HepG2 (cell line): Measurements from ENCODE around the gene TSGA10IP. TPM values are rescaled to one million over a fixed set of nuclear protein-coding genes. Genes with fewer than 3 reads are reported as not detected.

ENCODE experiments used
- ARNT2 ChIP-seq: sonication (generic); formaldehyde crosslinking; IDR thresholded peaks from 2 replicates; pipeline ENCODE4 v1.8.0; 2022; ENCODE audit warnings: mild to moderate bottlenecking, low read depth, missing genetic modification reagents, moderate library complexity
- FOSL1 ChIP-seq: sonication (generic); formaldehyde crosslinking; IDR thresholded peaks from 2 replicates; pipeline ENCODE4 v1.9.0; 2021; ENCODE audit warnings: missing genetic modification reagents, borderline replicate concordance
- FOXP1 ChIP-seq, 2 experiments: fragments of 450-650 bp in 1 of 2; IDR thresholded peaks; 2 replicates each; pipeline ENCODE4 v1.6.1; 2017 to 2018; ENCODE audit warnings: antibody characterized with exemption in 1 of 2
- GPN1 ChIP-seq: sonication (generic); formaldehyde crosslinking; IDR thresholded peaks from 2 replicates; pipeline ENCODE4 v1.5.1; 2020; ENCODE audit warnings: missing genetic modification reagents, borderline replicate concordance
- ISX ChIP-seq: sonication (generic); formaldehyde crosslinking; conservative IDR thresholded peaks from 2 replicates; pipeline ENCODE4 v1.5.0; 2020; ENCODE audit warnings: missing genetic modification reagents
- MEF2D ChIP-seq: sonication (generic); formaldehyde crosslinking; IDR thresholded peaks from 2 replicates; pipeline ENCODE4 v1.5.1; 2020; ENCODE audit warnings: mild to moderate bottlenecking, missing genetic modification reagents
- MEIS2 ChIP-seq: sonication (generic); formaldehyde crosslinking; IDR thresholded peaks from 2 replicates; pipeline ENCODE4 v1.9.0; 2021; ENCODE audit warnings: mild to moderate bottlenecking, missing genetic modification reagents
- NRL ChIP-seq: sonication (generic); formaldehyde crosslinking; IDR thresholded peaks from 2 replicates; pipeline ENCODE4 v1.5.0; 2020; ENCODE audit warnings: missing genetic modification reagents, mild to moderate bottlenecking, moderate library complexity, borderline replicate concordance
- POLR2A ChIP-seq, 2 experiments: IDR thresholded peaks; 2 replicates each; pipeline ENCODE4 v1.6.1; 2011; ENCODE audit warnings: low read depth in 2 of 2, low read length in 2 of 2, mild to moderate bottlenecking in 1 of 2, moderate library complexity in 1 of 2; ENCODE audit not compliant: insufficient read depth in 1 of 2
- RNF219 ChIP-seq: sonication (generic); formaldehyde crosslinking; IDR thresholded peaks from 2 replicates; pipeline ENCODE4 v1.5.0; 2020; ENCODE audit warnings: mild to moderate bottlenecking, missing genetic modification reagents
- SIN3A ChIP-seq: IDR thresholded peaks from 2 replicates; pipeline ENCODE4 v1.6.1; 2011; ENCODE audit warnings: low read depth, mild to moderate bottlenecking, control low read depth, low read length, borderline replicate concordance
- TRIM24 ChIP-seq: sonication (generic); formaldehyde crosslinking; IDR thresholded peaks from 2 replicates; pipeline ENCODE4 v1.8.0; 2022; ENCODE audit warnings: mild to moderate bottlenecking, missing genetic modification reagents
- ZBTB34 ChIP-seq: sonication (generic); formaldehyde crosslinking; IDR thresholded peaks from 2 replicates; pipeline ENCODE4 v1.8.0; 2022; ENCODE audit warnings: mild to moderate bottlenecking, missing genetic modification reagents
- ZBTB38 ChIP-seq: sonication (generic); formaldehyde crosslinking; IDR thresholded peaks from 2 replicates; pipeline ENCODE4 v1.5.1; 2020; ENCODE audit warnings: mild to moderate bottlenecking, missing genetic modification reagents
- ZNF180 ChIP-seq: sonication (generic); formaldehyde crosslinking; IDR thresholded peaks from 2 replicates; pipeline ENCODE4 v1.4.0; 2020; ENCODE audit warnings: low read depth, missing genetic modification reagents, borderline replicate concordance
- ZNF350 ChIP-seq: sonication (generic); formaldehyde crosslinking; IDR thresholded peaks from 2 replicates; pipeline ENCODE4 v1.4.0; 2020; ENCODE audit warnings: mild to moderate bottlenecking, low read depth, missing genetic modification reagents, borderline replicate concordance
- ZNF607 ChIP-seq: sonication (generic); formaldehyde crosslinking; IDR thresholded peaks from 2 replicates; pipeline ENCODE4 v1.5.1; 2020; ENCODE audit warnings: missing genetic modification reagents, mild to moderate bottlenecking, borderline replicate concordance
- ZNF746 ChIP-seq: sonication (generic); formaldehyde crosslinking; IDR thresholded peaks from 2 replicates; pipeline ENCODE4 v1.8.0; 2022; ENCODE audit warnings: mild to moderate bottlenecking, missing genetic modification reagents
- ZNF766 ChIP-seq: sonication (generic); formaldehyde crosslinking; IDR thresholded peaks from 2 replicates; pipeline ENCODE4 v1.5.0; 2020; ENCODE audit warnings: missing genetic modification reagents, borderline replicate concordance
- polyA plus RNA-seq, 8 experiments: library from polyadenylated mRNA; depleted of rRNA in 3 of 8; stranded (reverse) in 7 of 8; unstranded in 1 of 8; fragments of >200 nt; fragmentation: Illumina TruSeq in 4 of 8; extraction: Trizol in 4 of 8; gene quantifications; 2 replicates each; pipeline versions ENCODE4 v1.2.1 to v1.2.3, GENCODE V29; 2011 to 2016; ENCODE audit warnings: low read depth in 4 of 8, missing spikeins in 1 of 8, mixed read lengths in 1 of 8; ENCODE audit not compliant: insufficient read depth in 1 of 8
- total RNA-seq, 5 experiments: library from RNA; depleted of rRNA; stranded (reverse); fragments of >200 nt; fragmentation: Illumina TruSeq; extraction: Trizol; gene quantifications; 2 replicates each; pipeline ENCODE4 v1.2.3, GENCODE V29; 2016; ENCODE audit warnings: low read depth in 1 of 5
- TF ChIP-seq, protein P1 (sequence below): sonication (generic); formaldehyde crosslinking; IDR thresholded peaks from 2 replicates; pipeline ENCODE4 v1.4.0; 2020; ENCODE audit warnings: missing genetic modification reagents, borderline replicate concordance
- TF ChIP-seq, protein P2 (sequence below): sonication (generic); formaldehyde crosslinking; IDR thresholded peaks from 2 replicates; pipeline ENCODE4 v1.5.0; 2020; ENCODE audit warnings: missing genetic modification reagents
- TF ChIP-seq, protein P3 (sequence below): sonication (generic); formaldehyde crosslinking; IDR thresholded peaks from 2 replicates; pipeline ENCODE4 v1.4.0; 2020; ENCODE audit warnings: missing genetic modification reagents

TSGA10IP gene
- total and polyA plus RNA-seq, 2 of the 13 experiments (the other 11 are each of a cell fraction or from before 2014, with no cell fraction given), result not detected

DNA sequence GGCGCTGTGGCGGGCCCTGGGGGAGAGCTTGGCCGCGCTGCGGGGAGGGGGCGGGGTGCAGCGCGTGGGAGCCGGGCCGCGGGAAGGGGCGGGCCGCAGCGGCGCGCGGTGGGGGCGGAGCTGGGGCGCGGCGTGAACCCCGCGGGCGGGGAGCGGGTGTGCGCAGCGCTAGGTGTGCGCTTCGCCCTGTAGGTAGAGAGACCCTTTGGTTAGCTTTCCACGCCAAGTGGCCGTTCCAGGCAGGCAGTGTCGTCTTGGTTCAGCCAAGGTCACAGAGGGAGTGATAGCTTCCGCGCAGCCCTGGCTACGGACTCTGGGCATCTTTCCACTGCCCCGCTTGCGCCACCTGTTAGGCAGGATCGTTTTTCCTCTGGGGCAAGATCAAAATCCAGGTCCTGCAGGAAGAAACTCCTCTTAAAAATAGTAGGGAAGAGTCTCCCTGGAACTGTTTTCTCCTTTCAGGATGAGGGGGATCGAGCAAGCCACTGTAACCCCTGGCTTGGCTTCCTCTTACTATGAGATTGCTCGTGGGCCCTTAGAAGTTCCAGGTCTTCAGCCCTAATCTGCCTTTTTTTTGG, 57.5 kb downstream of the TSGA10IP start (continued):
- no peak for TF ChIP-seq RNF219 (CRISPR knock-in tag)
- TF ChIP-seq TRIM24 (CRISPR knock-in tag), result no peak
- 0 out of 2 replicates have a peak, but pooled peaks have one; percentile 35 for TF ChIP-seq MEIS2 (CRISPR knock-in tag)
- TF ChIP-seq ARNT2 (CRISPR knock-in tag), result no peak; the same call in 1 of the 2 replicates
- TF ChIP-seq ZNF180 (CRISPR knock-in tag), result no peak
- TF ChIP-seq FOSL1 (CRISPR knock-in tag), result no peak
- TF ChIP-seq POLR2A (IDR thresholded peaks at IDR 0.05; ENCODE audit: insufficient read depth in 1 of 2, low read depth in 2 of 2, low read length in 2 of 2), result peak in 1 of 2 experiments; percentile 76; a peak in 3 of 4 replicates
- TF ChIP-seq, protein P1, sequence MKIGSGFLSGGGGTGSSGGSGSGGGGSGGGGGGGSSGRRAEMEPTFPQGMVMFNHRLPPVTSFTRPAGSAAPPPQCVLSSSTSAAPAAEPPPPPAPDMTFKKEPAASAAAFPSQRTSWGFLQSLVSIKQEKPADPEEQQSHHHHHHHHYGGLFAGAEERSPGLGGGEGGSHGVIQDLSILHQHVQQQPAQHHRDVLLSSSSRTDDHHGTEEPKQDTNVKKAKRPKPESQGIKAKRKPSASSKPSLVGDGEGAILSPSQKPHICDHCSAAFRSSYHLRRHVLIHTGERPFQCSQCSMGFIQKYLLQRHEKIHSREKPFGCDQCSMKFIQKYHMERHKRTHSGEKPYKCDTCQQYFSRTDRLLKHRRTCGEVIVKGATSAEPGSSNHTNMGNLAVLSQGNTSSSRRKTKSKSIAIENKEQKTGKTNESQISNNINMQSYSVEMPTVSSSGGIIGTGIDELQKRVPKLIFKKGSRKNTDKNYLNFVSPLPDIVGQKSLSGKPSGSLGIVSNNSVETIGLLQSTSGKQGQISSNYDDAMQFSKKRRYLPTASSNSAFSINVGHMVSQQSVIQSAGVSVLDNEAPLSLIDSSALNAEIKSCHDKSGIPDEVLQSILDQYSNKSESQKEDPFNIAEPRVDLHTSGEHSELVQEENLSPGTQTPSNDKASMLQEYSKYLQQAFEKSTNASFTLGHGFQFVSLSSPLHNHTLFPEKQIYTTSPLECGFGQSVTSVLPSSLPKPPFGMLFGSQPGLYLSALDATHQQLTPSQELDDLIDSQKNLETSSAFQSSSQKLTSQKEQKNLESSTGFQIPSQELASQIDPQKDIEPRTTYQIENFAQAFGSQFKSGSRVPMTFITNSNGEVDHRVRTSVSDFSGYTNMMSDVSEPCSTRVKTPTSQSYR (CRISPR knock-in tag), result 0 out of 2 replicates have a peak, but pooled peaks have one; percentile 23
- no peak for TF ChIP-seq FOXP1 (IDR thresholded peaks at IDR 0.05)
- no peak for TF ChIP-seq FOXP1 (CRISPR knock-in tag; IDR thresholded peaks at IDR 0.05)
- peak; percentile 14; the same call in 1 of the 2 replicates for TF ChIP-seq SIN3A
- no peak for TF ChIP-seq ZBTB34
- TF ChIP-seq ZBTB38 (CRISPR knock-in tag), result no peak
- TF ChIP-seq ISX (CRISPR knock-in tag), result no peak
- TF ChIP-seq MEF2D (CRISPR knock-in tag), result no peak
- no peak for TF ChIP-seq GPN1 (CRISPR knock-in tag)
- TF ChIP-seq ZNF350, result no peak
- TF ChIP-seq ZNF607, result no peak
- TF ChIP-seq, protein P2, sequence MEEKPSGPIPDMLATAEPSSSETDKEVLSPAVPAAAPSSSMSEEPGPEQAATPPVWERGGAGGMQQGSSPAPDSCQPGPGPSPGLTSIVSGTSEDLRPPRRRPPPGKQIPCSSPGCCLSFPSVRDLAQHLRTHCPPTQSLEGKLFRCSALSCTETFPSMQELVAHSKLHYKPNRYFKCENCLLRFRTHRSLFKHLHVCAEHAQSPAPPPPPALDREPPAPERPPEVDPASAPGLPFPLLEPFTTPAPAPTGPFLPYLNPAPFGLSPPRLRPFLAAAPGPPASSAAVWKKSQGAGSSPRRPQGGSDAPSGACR, result no peak
- no peak; the same call in 1 of the 2 replicates for TF ChIP-seq NRL (CRISPR knock-in tag)
- no peak for TF ChIP-seq ZNF766 (CRISPR knock-in tag)
- TF ChIP-seq, protein P3, sequence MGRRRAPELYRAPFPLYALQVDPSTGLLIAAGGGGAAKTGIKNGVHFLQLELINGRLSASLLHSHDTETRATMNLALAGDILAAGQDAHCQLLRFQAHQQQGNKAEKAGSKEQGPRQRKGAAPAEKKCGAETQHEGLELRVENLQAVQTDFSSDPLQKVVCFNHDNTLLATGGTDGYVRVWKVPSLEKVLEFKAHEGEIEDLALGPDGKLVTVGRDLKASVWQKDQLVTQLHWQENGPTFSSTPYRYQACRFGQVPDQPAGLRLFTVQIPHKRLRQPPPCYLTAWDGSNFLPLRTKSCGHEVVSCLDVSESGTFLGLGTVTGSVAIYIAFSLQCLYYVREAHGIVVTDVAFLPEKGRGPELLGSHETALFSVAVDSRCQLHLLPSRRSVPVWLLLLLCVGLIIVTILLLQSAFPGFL (CRISPR knock-in tag), result 0 out of 2 replicates have a peak, but pooled peaks have one; percentile 47
- TF ChIP-seq ZNF746 (CRISPR knock-in tag), result no peak
